OCI-LY7 (cell line): ENCODE results near the gene SFXN5. TPM values are rescaled to one million over a fixed set of nuclear protein-coding genes. Genes with fewer than 3 reads are reported as not detected.

Experiments used
- BruUV-seq: library from RNA; stranded (reverse); fragments of 400-500 nt; replicated peaks from 2 replicates; lab custom pipeline; 2021; lab: Mats Ljungman, UMichigan
- CTCF ChIA-PET: fragments of 300-600 bp; sonication (Branson Sonifier 250); formaldehyde crosslinking; loops from one replicate; lab custom pipeline; 2022; ENCODE audit warnings: antibody characterized with exemption; ENCODE audit not compliant: unreplicated experiment; lab: Charles Lee
- POLR2A ChIA-PET: fragments of 300-600 bp; sonication (Branson Sonifier 250); formaldehyde crosslinking; loops from one replicate; lab custom pipeline; 2022; ENCODE audit warnings: antibody characterized with exemption; lab: Charles Lee
- DNase-seq: peaks from one replicate; pipeline ENCODE4 v3.0.0-alpha.2; 2015; ENCODE audit warnings: low spot score
- H2AFZ ChIP-seq: fragments of 200-600 bp; sonication (generic), shearing (Covaris generic); 2 replicates; pipeline ENCODE4 v1.6.1; 2014; ENCODE audit warnings: mild to moderate bottlenecking, antibody characterized with exemption, low read length, moderate library complexity
- H3K27ac ChIP-seq: fragments of 200-600 bp; sonication (generic); 2 replicates; pipeline ENCODE4 v1.5.1; 2014; ENCODE audit warnings: mixed run types, low read depth, mild to moderate bottlenecking, moderate library complexity, low read length, inconsistent platforms; ENCODE audit not compliant: poor library complexity, severe bottlenecking
- H3K36me3 ChIP-seq: fragments of 200-600 bp; sonication (generic); 2 replicates; pipeline ENCODE4 v1.6.1; 2014; ENCODE audit warnings: mild to moderate bottlenecking, antibody characterized with exemption, low read length, moderate library complexity, mixed read lengths; ENCODE audit not compliant: insufficient read depth
- H3K4me1 ChIP-seq: fragments of 200-600 bp; sonication (generic); 2 replicates; pipeline ENCODE4 v1.5.1; 2014; ENCODE audit warnings: mild to moderate bottlenecking, low read length; ENCODE audit not compliant: insufficient read depth, poor library complexity, severe bottlenecking
- H3K4me2 ChIP-seq: fragments of 200-600 bp; sonication (generic); 2 replicates; pipeline ENCODE4 v1.6.1; 2014; ENCODE audit warnings: mild to moderate bottlenecking, low read length
- H3K4me3 ChIP-seq: fragments of 200-600 bp; sonication (generic); 2 replicates; pipeline ENCODE4 v1.5.1; 2014; ENCODE audit warnings: mild to moderate bottlenecking, low read depth, low read length; ENCODE audit not compliant: poor library complexity, severe bottlenecking
- H3K79me2 ChIP-seq: fragments of 200-600 bp; sonication (generic); 2 replicates; pipeline ENCODE4 v1.6.1; 2016; ENCODE audit warnings: low read depth, mild to moderate bottlenecking, low read length, moderate library complexity, mixed read lengths; ENCODE audit not compliant: insufficient read depth
- H3K9me2 ChIP-seq: fragments of 200-600 bp; sonication (generic); 2 replicates; pipeline ENCODE4 v1.6.1; 2016; ENCODE audit warnings: mild to moderate bottlenecking, low read length, mixed read lengths; ENCODE audit not compliant: insufficient read depth
- H3K9me3 ChIP-seq: fragments of 200-600 bp; sonication (generic); 2 replicates; pipeline ENCODE4 v1.6.1; 2014; ENCODE audit warnings: mild to moderate bottlenecking, mixed run types, low read length, mixed read lengths
- H4K20me1 ChIP-seq: fragments of 200-600 bp; sonication (generic); 2 replicates; pipeline ENCODE4 v1.6.1; 2014; ENCODE audit warnings: mild to moderate bottlenecking, antibody characterized with exemption, low read length, moderate library complexity, mixed read lengths; ENCODE audit not compliant: insufficient read depth
- EZH2phosphoT487 ChIP-seq: fragments of 200-600 bp; sonication (generic); IDR thresholded peaks from 2 replicates; pipeline ENCODE4 v1.6.1; 2018; ENCODE audit warnings: low read depth, borderline replicate concordance, mild to moderate bottlenecking, mixed run types, antibody characterized with exemption, low read length, moderate library complexity, mixed read lengths
- intact Hi-C: fragments of 100-400 bp; cut with micrococcal nuclease; formaldehyde crosslinking; loops from one replicate; pipeline ENCODE4 v1.10.0; 2022; ENCODE audit not compliant: unreplicated experiment
- total RNA-seq, 2 experiments: library from RNA; depleted of rRNA in 1 of 2; stranded (reverse); fragments of >200 nt in 1 of 2; shearing (Covaris generic) in 1 of 2; gene quantifications; 2 replicates each; pipeline ENCODE4 v1.2.3, GENCODE V29; 2014 to 2022
- TF ChIP-seq, protein P1 (sequence below): fragments of 200-600 bp; sonication (generic); conservative IDR thresholded peaks from 2 replicates; pipeline ENCODE4 v1.5.1; 2014; ENCODE audit warnings: mild to moderate bottlenecking, antibody characterized with exemption, low read length, moderate library complexity, mixed read lengths

Gene SFXN5
- total RNA-seq, 2 experiments from 2014 or later = 4.5 to 10.5 TPM

GRCh38 chr2:73081181-73081671, 9.7 kb upstream of the SFXN5 start:
- Histone ChIP-seq H2AFZ (no peak overlapping the region), H3K9me2 (no peaks in the 10 kb centered on the region), H3K79me2 (no peaks in the 10 kb centered on the region), H3K9me3 (no peaks in the 10 kb centered on the region), H3K27ac (no peak overlapping the region), H3K4me2 (no peak overlapping the region), H3K4me3 (no peak overlapping the region), H3K36me3 (no peaks in the 10 kb centered on the region), H4K20me1 (no peaks in the 10 kb centered on the region; the same call in 1 of the 2 replicates), H3K4me1 (no peaks in the 10 kb centered on the region)
- intact Hi-C loops = no loop called here
- ChIA-PET CTCF (no interaction called here), POLR2A (no interaction called here)
- no peak for DNase-seq
- TF ChIP-seq, protein P1, sequence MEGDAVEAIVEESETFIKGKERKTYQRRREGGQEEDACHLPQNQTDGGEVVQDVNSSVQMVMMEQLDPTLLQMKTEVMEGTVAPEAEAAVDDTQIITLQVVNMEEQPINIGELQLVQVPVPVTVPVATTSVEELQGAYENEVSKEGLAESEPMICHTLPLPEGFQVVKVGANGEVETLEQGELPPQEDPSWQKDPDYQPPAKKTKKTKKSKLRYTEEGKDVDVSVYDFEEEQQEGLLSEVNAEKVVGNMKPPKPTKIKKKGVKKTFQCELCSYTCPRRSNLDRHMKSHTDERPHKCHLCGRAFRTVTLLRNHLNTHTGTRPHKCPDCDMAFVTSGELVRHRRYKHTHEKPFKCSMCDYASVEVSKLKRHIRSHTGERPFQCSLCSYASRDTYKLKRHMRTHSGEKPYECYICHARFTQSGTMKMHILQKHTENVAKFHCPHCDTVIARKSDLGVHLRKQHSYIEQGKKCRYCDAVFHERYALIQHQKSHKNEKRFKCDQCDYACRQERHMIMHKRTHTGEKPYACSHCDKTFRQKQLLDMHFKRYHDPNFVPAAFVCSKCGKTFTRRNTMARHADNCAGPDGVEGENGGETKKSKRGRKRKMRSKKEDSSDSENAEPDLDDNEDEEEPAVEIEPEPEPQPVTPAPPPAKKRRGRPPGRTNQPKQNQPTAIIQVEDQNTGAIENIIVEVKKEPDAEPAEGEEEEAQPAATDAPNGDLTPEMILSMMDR = no peak
- no peak for TF ChIP-seq EZH2phosphoT487
- BruUV-seq = no TSS peak

DNA sequence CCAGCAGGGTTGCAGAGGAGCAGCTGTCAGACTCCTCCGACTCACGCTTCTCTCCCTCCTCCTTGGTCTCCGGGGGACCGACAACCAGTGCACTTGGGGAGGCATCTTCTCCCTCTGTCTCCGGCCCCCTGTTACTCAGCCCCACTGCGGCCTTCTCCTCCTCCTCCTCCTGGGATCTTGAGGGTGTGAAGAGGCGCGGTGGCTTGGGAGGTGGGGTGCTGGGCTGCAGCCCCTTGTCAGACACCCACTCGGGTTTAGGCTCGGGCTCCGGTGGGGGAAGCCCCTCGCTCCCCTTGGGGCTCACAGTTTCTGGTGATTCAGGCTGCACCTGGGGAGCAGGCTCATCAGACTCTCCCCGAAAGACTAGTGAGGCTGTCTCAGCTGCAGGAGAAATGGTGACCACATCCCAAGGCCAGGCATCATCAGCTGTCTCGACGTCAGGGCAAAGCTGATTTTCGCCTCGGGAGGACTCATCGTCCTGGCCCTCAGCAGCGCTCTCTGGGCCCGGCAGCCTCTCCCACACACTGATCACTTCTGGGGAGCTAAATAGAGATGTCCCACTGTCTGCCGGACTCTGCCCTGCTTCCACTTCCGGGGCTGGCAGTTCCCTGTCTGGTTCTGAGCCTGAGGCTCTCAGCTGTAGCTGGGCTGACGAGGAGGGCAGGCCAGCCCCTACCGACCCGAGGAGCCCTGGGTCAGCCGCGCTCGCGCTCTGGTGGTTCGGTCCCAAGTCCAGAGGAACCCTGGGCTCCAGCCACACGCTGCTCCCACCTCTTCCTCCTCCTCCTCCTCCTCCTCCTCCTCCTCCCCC, 9.0 kb upstream of the SFXN5 start:
- H3K9me2 ChIP-seq = no peaks in the 10 kb centered on the region
- intact Hi-C loops = no loop called here
- ChIA-PET CTCF (no interaction called here), POLR2A (no interaction called here)
- no peak overlapping the region for H3K4me2 ChIP-seq
- no peaks in the 10 kb centered on the region for H3K4me1 ChIP-seq
- no TSS peak for BruUV-seq
- TF ChIP-seq, protein P1 = no peak
- no peak for TF ChIP-seq EZH2phosphoT487
- H3K27ac ChIP-seq = no peak overlapping the region
- no peaks in the 10 kb centered on the region for H3K79me2 ChIP-seq
- no peak overlapping the region for H3K4me3 ChIP-seq
- DNase-seq = no peak
- no peaks in the 10 kb centered on the region; the same call in 1 of the 2 replicates for H4K20me1 ChIP-seq
- H3K36me3 ChIP-seq = no peaks in the 10 kb centered on the region
- no peaks in the 10 kb centered on the region for H3K9me3 ChIP-seq
- H2AFZ ChIP-seq = no peak overlapping the region

DNA sequence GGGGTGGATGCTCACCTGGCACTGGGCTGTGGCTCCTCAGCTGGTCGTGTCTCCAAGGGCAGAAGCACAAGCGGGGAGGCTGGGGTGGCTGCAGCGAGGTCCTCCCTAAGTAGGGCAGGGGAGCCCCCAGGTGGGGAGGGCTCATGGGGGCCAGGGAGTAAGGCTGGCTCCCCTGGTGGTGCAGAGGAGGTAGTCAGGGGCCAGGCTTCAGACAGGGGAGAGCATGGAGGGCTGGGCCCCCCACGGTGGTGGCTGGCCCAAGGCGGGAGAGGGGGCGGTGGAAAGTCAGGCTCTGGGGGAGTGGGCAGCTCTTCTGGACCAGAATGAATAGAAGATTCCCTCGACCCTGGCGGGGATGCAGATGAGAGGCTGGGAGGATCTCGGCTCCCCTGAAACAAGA, 8.1 kb upstream of the SFXN5 start:
- Histone ChIP-seq H4K20me1 (no peaks in the 10 kb centered on the region; the same call in 1 of the 2 replicates), H3K4me1 (no peaks in the 10 kb centered on the region), H3K9me2 (no peaks in the 10 kb centered on the region), H3K79me2 (no peaks in the 10 kb centered on the region), H3K4me3 (no peak overlapping the region), H3K4me2 (no peak overlapping the region), H3K27ac (no peak overlapping the region), H2AFZ (no peak overlapping the region), H3K36me3 (no peaks in the 10 kb centered on the region), H3K9me3 (no peaks in the 10 kb centered on the region)
- TF ChIP-seq, protein P1 = no peak
- TF ChIP-seq EZH2phosphoT487 = no peak
- no peak for DNase-seq
- BruUV-seq = no TSS peak
- intact Hi-C loops = no loop called here
- ChIA-PET POLR2A (no interaction called here), CTCF (no interaction called here)
